Ishikawa (cell line): ENCODE measurements around the gene RSRP1.

ENCODE experiments used
- CREB1 ChIP-seq: IDR thresholded peaks from 2 replicates; pipeline ENCODE4 v1.6.1; 2012; ENCODE audit warnings: low read depth
- YY1 ChIP-seq: IDR thresholded peaks from 2 replicates; pipeline ENCODE4 v1.6.1; 2012; ENCODE audit warnings: low read depth
- TF ChIP-seq, protein P1 (sequence below): IDR thresholded peaks from 2 replicates; pipeline ENCODE4 v1.6.1; 2012

DNA sequence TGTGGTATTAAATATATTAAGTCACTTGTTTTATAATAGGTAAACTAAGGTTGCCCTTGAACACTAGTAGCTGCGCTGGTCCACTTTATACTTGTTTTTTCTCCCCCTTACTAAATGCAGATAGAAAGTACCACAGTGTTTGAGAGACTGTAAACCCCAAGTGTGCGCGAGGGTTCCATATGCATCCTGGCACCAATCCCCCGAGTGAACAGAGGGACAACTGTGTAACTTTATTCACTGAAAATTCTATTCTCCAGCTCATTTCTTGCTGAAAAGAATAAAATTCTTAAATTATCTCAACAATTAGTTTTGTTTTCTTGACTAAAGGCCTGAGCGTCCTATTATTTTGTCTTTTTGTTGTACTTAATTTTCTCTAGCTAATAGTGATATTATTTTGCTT lies 1.9 kb downstream of the RSRP1 start:
- TF ChIP-seq CREB1 = no peak
- TF ChIP-seq YY1 = no peak
- TF ChIP-seq, protein P1, sequence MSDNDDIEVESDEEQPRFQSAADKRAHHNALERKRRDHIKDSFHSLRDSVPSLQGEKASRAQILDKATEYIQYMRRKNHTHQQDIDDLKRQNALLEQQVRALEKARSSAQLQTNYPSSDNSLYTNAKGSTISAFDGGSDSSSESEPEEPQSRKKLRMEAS = no peak
